Glomerular visceral epithelial cell (primary cell): ENCODE results near the gene B3GAT2.

Source experiments
- DNase-seq: peaks from one replicate; pipeline ENCODE4 v3.0.0-alpha.2; 2016; ENCODE audit errors: extremely low spot score

Gene B3GAT2

GRCh38 chr6:70842541-70842940, 114.3 kb downstream of the B3GAT2 start:
- no peak for DNase-seq

GRCh38 chr6:70841112-70841511, 115.7 kb downstream of the B3GAT2 start:
- DNase-seq = no peak

GRCh38 chr6:70839286-70840266, 117.3 kb downstream of the B3GAT2 start:
- no peak for DNase-seq

- no peak for DNase-seq
Observed at GRCh38 chr6:70838907-70839285, 118.0 kb downstream of the B3GAT2 start.

- no peak for DNase-seq
Observed at GRCh38 chr6:70834520-70834919, 122.3 kb downstream of the B3GAT2 start.

- DNase-seq = no peak
Observed at GRCh38 chr6:70831427-70831826, 125.4 kb downstream of the B3GAT2 start.

GRCh38 chr6:70823651-70824050, 133.2 kb downstream of the B3GAT2 start:
- DNase-seq = no peak

- no peak for DNase-seq
Observed at GRCh38 chr6:70821751-70822150, 135.1 kb downstream of the B3GAT2 start.

- DNase-seq = no peak
Observed at GRCh38 chr6:70820778-70821177, 136.1 kb downstream of the B3GAT2 start.

GRCh38 chr6:70819646-70820045, 137.2 kb downstream of the B3GAT2 start:
- DNase-seq = no peak

GRCh38 chr6:70813885-70814284, 143.0 kb downstream of the B3GAT2 start:
- DNase-seq = no peak

GRCh38 chr6:70811788-70812187, 145.1 kb downstream of the B3GAT2 start:
- DNase-seq = no peak
